Cardiac septum (tissue), 1 donor: ENCODE measurements around the gene KDM2B. TPM values are rescaled to one million over a fixed set of nuclear protein-coding genes. Genes with fewer than 3 reads are reported as not detected.
"Not testable (repeated sequence)": the region's sequence is repeated elsewhere in the genome, so short reads cannot be mapped to it uniquely, and the experiment has no call there.

ENCODE experiments used
- DNase-seq: peaks from one replicate; pipeline ENCODE4 v3.0.0-alpha.2; 2020; ENCODE audit warnings: low spot score
- intact Hi-C: fragments of 100-400 bp; cut with DNase I; formaldehyde crosslinking; loops from one replicate; pipeline ENCODE4 v1.14.0; 2022
- total RNA-seq: library from RNA; stranded (reverse); fragmentation: NEBNext Ultra II Directional; extraction: Animal tissue kit (Norgen Biotek cat#: 25700); gene quantifications from one replicate; pipeline ENCODE4 v1.2.1, GENCODE V29; 2021
- donor health status: DM: no; HTN: no; CAD: no.

Gene KDM2B
- total RNA-seq, 1 donor from 2014 or later = 10.1 TPM

DNA sequence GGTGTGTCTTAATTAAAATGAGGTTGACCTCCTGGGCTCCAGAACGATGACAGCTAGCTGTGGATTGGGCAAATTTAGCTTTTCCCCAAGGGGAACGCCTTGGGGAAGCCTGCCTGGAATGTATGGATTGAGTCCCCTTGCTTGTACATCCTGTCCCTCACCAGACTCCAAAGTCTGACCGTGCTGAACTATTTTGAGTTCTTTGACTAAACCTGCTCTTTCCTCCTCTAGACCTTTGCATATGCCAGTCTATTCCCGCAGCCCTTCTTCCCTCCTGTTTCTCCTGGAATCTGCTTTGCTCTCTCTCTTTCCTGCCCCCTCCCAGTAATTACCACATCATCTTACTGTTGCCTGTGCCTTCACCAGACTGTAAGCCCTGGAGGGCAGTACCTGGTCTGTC is 11.5 kb upstream of the KDM2B start:
- no peak for DNase-seq
- intact Hi-C loops = no loop called here

DNA sequence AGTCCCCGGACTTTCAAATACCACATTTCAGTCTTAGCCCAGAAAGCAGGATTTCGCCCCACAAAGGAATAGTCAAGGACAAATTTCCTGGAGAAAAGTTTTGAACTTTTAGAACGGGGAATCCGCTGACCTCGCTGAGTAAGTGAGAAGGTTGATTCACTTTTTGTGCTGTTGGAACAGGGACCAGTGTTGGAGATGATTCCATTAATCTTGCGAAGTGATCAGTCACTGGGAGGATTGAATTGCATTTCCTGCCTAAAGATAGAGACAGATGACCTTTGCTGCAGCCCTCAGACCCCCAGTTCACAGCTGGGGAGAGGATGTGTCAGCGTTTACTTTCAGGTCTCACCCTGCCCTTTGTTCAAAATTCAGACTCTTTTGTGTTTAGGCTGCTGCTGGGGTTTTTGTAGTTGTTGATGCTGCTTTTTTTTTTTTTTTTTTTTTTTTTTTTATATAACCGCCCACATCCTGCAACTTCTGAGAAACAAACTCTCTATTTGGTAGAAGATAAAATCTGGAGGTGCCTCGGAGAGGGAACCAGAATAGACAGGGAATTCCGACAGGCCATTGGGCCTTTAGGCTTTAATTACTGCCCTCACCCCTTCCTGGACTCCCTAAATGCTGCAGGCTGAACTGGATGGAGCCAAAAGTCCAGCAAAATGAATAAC is 9.8 kb upstream of the KDM2B start:
- no peak for DNase-seq
- intact Hi-C loops = loop anchor here (1.0 kb wide), 1 partner anchor 10 kb away; no protein-coding TSS in a partner anchor

DNA sequence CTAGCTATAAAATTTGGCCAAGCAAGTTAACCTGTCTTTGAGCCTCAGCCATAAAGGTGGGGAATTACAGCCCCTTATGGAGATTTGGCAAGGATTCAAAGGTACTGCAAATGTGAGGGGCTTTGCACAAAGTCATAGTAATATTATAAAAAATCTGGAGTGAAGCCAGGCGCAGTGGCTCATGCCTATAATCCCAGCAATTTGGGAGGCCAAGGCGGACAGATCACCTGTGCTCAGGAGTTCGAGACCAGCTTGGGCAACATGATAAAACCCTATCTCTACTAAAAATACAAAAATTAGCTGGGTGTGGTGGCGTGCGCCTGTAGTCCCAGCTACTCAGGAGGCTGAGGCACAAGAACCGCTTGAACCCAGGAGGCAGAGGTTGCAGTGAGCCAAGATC is 4.1 kb upstream of the KDM2B start:
- intact Hi-C loops, DNase-seq: not testable (repeated sequence)

DNA sequence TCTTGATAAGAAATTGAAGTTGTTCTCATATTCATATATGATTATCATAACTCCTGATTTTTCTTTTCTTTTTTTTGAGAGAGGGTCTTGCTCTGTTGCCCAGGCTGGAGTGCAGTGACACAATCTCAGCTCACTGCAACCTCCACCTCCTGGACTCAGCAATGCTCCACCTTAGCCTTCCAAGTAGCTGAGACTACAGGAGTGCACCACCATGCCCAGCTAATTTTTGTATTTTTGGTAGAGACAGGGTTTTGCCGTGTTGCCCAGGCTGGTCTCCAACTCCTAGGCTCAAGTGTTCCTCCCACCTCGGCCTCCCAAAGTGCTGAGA is 2.5 kb upstream of the KDM2B start:
- DNase-seq, intact Hi-C loops: not testable (repeated sequence)

DNA sequence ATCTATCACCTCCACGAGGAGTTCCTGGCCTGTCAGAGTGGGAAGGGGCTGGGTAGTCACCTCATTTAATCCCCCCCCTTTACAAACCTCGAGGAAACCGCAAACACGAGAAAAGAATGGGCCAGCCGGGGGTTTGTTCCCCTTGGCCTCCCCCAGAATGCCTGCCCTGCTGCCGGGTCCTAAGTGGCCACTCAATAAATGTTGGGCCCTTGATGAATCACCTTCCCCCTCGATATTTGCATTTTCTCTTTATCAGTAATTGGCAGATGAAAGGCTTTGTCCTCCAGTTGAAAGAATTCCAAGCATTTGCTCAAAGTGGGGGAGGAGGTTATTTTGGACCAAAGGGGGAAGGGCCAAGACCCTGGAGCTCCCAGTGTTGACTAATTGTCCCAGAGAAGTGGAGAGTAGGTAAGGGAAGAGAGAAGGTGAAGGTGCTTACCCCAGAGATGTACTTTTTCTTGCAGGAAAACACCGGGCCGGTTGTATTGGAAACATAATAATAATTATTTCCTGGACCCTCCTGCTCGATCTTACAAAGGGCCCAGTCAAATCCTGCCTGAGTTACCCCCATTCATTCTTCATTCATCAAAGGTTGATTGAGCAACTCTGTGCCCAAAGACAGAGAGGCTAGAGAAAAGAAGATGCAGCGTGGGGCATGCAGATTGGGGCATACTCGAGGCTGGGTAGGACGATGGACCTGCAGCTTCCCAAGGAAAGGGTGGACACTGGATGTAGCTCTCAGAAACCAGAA is 1.9 kb upstream of the KDM2B start:
- intact Hi-C loops = no loop called here
- no peak for DNase-seq

DNA sequence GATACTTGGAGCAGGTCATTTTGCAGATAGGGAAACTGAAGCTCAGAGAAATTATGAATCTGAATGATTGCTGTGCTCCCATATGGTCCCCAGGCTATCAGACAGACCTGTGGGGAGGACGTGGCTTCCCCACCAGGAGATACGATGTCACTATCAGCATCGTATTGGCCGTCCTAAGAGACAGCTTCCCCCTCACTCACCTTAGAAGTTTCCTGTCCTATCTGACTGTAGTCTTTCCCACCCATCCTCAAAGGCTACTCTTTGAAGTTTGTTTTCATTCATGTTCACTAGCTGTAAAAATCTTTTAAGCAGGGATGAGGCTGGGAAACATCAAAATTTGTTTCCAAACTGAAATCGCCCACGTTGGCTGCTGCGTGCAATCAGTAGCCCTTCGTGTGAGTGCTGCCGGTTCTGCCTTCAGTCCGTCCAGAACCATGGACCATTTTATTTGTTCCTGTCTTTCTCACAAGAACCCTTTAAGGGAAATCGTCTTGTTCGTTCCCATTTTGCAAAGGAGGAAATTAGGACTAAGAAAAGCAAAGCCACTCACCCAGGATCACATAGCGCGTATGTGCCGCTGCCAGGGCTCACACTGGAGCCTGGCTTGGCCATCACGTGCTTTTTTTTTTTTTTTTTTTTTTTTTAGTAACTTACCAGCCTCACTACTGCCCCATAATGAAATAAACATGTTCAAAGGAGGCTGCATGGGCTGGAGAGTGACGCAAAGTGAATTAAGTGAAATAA is 1.0 kb upstream of the KDM2B start:
- intact Hi-C loops = loop anchor here (2.0 kb wide), 1 partner anchor 45 kb away; the partner anchor contains the start of gene ORAI1
- no peak for DNase-seq

DNA sequence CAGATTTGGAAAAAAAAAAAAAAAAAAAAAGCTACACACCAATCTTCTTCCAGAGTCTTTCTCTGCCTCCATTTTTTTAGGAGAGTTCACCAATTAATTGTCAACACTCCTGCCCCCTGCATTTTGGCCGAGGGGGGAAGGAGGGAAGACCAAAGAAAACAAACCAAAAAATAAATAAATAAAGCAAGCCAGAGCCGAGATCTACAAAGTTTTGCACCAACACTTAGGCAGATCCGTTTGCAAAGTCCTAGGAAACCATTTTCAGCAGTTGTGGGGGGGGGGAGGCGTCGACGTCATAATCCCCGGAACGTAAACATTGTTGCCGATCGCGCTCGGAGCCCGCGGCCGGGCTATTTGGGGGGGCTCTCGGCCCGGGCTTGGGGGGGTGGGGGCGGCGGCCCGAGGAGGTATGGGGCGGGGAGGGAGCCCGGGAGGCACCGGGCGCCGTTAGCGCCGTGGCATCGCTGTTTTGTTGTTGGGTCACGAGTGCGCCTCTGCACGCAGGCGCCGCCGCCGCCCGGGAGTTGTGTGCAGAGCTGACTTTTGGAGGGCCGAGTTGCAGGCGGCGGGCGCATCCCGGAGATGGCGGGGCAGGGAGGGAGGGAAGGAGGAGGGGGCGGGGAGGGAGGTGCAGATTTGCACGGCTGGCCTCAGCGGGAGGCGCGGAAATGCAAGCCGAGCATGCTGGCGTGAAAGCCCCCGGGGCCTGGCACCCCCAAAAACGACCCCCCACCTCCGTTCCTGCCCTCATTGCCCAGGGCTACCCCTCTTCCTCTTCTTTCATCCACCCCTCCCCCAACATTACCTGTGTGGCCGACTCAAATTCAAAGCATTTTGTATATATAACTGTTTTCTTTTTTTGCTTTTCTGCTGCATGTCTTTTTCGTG is 598 bp downstream of the KDM2B start:
- intact Hi-C loops = loop anchor here (1.0 to 5.0 kb wide), 3 partner anchors 10 to 47 kb away; partner anchors contain the start of gene ORAI1
- peak; percentile 87 for DNase-seq

DNA sequence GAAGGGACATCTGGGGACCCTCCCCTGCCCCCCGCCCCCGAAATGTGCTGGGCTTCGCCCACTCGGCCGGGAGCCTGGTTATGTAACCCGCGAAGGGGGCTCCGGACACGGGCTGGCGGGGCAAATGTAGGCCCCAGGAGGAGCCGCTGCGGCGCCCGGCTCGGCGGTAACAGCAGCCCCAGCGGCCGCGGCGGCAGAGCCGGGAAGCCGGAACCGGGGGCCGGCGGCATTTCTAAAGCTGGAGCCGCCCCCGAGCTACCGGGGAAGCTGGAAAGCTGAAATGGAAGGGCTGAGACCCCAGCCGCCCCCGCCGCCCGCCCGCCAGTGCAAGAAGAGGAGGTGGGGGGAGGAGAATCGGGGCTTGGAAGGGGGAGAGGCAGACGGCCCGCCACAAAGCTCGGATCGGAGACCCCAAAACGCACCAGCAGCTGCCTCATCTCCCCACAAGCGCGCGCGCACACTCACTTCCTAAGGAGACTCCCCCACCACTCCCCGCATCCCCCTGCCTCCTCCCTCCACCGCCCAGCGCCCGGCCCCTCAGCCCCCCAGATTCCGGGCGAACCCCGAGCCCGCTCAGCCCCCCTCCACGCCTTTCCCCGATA is 1.5 kb downstream of the KDM2B start:
- intact Hi-C loops = loop anchor here (5.0 kb wide), 1 partner anchor 42 kb away; no protein-coding TSS in a partner anchor

DNA sequence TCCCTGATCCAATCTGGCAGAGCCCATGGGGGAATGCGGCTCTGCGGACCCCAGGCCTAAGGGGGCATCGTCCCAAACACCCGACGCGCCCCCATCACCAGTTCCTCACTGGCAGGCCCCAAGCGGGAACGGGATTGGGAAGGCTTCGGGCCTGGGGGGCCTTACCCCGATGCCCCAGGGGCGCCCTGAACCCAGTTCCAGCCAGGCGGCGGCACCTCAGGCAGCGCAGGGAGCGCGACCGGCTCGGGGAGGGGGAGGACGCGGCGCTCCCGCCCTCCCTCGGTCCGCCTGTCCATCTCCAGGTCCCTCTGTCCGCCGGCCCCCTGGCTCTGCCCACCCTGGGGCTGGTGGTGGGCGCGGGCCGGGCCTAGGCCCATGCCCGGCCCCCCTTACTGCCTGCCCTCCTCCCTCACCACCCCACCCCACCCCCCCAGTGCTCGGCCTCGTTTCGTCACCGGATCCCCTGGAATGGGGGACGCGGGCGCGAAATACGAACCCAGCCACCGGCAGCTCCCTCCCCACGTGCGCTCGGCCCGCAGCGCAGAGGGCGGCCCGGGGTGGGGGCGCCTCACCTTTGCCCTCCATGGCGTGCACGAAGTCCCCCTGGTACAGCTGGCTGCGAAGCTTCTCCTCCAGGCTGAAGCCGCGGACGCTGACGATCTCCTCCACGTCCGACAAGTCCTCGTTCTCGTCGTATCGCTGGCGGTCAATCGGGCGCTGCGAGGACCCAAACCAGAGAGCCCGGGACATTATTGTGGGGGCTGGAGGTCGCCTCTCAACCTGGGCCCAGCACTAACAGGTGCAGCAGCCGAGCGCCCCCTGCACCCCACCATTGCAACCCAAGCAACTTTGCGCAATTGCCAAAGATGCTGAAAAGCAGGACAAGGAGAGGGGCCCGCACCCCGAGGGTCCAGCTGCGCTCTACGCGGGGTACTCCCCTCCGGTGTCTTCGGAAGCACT is 2.3 kb downstream of the KDM2B start:
- intact Hi-C loops = loop anchor here (5.0 kb wide), 1 partner anchor 41 kb away; no protein-coding TSS in a partner anchor
- no peak for DNase-seq

More for the DNA sequence above, 1.5 kb downstream of the KDM2B start:
- DNase-seq = no peak

DNA sequence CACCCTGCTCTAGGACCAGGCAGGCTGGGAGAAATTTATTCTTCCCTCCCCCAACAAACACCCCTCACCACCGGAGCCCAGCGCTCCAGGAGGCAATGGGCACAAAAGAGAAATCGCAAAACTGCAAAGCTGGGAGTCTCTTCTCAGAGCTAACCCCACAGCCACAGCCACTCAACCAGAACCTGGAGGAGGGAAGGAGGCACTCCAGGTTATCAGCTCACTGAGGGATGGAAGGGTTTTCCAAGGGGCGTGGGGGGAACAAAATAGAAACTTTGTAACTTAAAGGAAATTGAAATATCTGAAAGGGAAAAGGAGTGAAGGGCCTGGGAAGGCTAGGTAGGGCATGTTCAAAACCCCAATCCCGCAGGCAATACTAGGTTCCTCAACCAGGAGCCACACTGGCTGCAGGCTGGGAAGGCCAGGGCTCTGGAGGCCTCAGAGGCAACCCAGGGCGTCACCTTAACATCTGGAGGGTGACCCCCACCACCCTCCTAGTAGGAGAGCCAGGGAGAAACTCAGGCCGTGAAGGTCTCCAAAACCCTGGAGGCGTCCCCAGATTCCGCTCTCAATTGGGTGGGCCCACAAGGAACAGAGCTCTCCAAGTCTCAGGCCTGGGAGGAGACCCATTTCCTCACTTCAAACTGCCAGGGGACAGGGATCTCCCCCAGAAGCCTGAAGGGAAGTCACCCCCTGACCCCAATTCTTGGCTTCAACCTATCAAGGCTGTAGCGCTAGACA is 3.2 kb downstream of the KDM2B start:
- DNase-seq = no peak
- intact Hi-C loops = loop anchor here (5.0 kb wide), 1 partner anchor 40 kb away; no protein-coding TSS in a partner anchor

DNA sequence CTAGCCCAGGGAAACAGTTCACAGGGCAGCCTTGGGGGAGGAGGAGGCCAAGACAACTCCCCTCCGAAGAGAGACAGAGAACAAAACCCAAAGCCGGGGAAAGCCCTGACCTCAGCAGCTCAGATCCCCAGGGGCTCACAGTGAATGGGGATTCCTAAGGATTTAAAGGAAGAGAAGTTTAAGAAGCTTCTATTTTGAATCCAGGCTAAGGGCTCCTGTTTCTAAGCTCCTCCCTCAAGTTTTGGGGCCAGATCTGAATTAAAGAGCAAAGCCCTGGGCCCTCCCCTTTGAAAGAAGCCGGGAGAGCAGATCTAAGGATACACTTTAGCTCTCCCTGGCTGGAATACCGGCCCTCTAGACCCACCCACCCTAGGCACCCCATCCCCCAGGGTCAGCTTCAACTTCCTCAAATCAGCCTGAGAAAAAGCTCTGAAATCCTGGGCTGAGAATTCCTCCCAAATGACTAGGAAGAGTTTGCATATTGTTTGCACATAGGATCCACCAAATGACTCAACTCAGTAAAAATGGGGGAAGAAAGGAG is 3.9 kb downstream of the KDM2B start:
- DNase-seq = no peak
- intact Hi-C loops = loop anchor here (5.0 kb wide), 1 partner anchor 40 kb away; no protein-coding TSS in a partner anchor

DNA sequence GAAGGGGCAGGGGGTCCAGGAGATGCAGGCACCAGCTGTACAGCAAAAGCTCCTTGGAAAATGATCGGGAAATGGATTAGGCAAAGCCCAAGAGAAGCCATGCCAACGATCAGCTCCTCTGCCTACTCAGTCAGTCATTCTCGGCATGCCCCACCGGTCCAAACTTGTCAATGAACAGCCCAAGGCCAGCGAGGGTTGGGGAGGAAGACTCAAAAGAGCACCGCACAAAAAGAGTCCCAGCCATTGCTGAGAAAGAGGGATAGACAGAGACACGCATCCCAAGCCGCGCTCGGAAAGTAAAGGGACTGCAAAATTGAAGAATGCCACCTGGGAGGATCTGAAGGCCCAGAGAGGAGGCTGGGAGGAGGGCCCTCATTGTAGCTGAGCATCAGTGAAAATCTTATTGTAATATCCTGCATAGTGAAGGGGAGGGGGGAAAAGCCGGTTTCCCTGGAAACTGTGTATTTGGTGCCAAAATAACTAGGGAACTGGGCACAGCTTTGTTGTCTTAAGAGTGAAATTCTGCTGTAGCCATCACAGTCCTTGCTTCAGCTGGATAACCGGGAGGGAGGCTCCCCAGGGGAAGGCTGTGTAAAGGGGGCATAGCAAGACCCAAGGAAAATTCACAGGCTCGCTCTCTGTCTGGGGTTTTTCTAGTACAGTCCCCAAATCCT is 4.7 kb downstream of the KDM2B start:
- DNase-seq = no peak
- intact Hi-C loops = loop anchor here (5.0 kb wide), 1 partner anchor 39 kb away; no protein-coding TSS in a partner anchor

DNA sequence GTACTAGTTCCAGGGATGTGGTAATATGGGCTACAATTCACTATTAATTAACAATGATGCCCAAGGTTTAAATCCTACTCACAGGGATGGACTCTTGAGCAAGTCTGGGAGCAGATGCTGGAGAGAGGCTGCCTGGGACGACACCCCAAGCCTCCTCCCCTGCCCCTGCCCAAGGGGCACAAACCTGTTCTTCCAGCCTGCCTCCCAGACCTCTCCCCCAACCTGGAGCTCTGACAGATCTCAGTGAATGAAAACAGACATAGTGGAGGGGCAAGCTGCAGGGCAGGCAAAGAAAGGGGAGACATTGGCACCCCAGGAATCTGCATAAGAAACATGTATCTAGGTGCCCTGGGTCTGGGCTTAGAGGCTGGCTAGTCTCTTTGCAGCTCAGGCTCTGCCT is 5.8 kb downstream of the KDM2B start:
- intact Hi-C loops = loop anchor here (5.0 kb wide), 1 partner anchor 38 kb away; no protein-coding TSS in a partner anchor
- DNase-seq = no peak

DNA sequence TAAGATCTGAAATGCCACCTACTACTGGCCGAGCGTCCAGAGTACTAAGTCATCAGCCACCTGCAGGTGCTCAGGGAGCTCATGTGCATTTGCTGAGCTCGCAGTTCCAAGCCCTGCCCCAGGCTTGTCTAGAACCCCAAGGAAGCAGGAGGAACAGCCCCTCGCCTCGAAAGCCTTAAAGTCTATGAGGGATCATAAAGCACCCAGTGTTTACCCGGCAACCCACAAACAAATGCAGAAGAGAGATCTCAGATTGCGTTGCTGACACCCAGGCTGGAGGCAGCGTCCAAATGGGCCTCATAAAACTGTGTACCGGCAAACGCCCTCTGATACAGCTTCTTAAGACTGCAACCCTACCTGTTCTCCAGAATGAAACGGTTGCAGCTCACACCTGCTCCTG is 6.8 kb downstream of the KDM2B start:
- intact Hi-C loops = no loop called here

DNA sequence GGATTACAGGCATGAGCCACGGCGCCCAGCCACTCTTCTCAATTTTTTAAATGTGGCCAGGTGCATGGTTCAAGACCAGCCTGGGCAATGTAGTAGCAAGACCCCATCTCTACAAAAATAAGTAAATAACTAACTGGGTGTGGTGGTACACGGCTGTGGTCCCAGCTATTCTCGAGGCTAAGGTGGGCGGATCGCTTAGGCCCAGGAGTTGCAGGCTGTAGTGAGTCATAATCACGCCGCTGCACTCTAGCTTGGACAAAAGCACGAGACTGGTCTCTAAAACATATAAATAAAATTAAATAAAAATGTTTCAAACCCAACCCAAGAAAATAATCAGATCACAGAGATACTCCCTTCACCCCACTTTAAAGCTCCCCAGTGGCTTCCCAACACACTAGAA is 8.9 kb downstream of the KDM2B start:
- no peak for DNase-seq
- intact Hi-C loops = no loop called here

More for the DNA sequence above, 6.8 kb downstream of the KDM2B start:
- DNase-seq = no peak
